Measurements from ENCODE around the gene HRH1. TPM values are rescaled to one million over a fixed set of nuclear protein-coding genes. Genes with fewer than 3 reads are reported as not detected.
A peak's percentile ranks its signal among the peaks of the same experiment; 100 is the strongest.

HRH1 gene
- total and polyA plus RNA-seq, 8 donors = 4.5 to 6.7 (median 5.0) TPM

DNA sequence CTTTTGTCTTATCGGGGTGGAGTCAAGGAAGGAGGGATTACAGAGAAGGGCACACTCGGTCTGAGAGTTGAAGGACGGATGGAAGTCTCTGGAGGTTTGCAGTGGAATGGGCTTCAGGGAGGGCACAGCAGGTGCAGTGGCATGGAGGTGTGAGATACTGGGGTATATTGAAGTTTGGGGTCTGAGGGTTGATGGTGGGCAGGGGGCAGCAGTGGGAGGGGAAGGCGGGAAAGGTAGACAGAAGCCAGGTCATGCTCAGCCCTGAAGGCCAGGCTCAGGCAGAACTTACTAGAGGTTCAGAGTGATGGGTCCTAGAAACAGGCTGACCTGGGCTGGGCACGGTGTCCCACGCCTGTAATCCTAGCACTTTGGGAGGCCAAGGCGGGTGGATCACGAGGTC is 52.7 kb downstream of the HRH1 start:
- Histone ChIP-seq H3K27ac (peak overlapping the region in 1 of 2 donors; percentile 26), H3K4me3 (no peak overlapping the region), H3K36me3 (peaks cover 0 to 35% of the 10 kb centered on the region in 2 donors), H3K27me3 (no peaks in the 10 kb centered on the region), H3K4me1 (peaks cover 0 to 21% of the 10 kb centered on the region in 2 donors), H3K9me3 (no peaks in the 10 kb centered on the region)
- TF ChIP-seq, protein P1, sequence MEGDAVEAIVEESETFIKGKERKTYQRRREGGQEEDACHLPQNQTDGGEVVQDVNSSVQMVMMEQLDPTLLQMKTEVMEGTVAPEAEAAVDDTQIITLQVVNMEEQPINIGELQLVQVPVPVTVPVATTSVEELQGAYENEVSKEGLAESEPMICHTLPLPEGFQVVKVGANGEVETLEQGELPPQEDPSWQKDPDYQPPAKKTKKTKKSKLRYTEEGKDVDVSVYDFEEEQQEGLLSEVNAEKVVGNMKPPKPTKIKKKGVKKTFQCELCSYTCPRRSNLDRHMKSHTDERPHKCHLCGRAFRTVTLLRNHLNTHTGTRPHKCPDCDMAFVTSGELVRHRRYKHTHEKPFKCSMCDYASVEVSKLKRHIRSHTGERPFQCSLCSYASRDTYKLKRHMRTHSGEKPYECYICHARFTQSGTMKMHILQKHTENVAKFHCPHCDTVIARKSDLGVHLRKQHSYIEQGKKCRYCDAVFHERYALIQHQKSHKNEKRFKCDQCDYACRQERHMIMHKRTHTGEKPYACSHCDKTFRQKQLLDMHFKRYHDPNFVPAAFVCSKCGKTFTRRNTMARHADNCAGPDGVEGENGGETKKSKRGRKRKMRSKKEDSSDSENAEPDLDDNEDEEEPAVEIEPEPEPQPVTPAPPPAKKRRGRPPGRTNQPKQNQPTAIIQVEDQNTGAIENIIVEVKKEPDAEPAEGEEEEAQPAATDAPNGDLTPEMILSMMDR (IDR thresholded peaks at IDR 0.05) = no peak
- DNase-seq = no peak
- ATAC-seq = no peak
- intact Hi-C loops (cut with DNase I) = no loop called here

DNA sequence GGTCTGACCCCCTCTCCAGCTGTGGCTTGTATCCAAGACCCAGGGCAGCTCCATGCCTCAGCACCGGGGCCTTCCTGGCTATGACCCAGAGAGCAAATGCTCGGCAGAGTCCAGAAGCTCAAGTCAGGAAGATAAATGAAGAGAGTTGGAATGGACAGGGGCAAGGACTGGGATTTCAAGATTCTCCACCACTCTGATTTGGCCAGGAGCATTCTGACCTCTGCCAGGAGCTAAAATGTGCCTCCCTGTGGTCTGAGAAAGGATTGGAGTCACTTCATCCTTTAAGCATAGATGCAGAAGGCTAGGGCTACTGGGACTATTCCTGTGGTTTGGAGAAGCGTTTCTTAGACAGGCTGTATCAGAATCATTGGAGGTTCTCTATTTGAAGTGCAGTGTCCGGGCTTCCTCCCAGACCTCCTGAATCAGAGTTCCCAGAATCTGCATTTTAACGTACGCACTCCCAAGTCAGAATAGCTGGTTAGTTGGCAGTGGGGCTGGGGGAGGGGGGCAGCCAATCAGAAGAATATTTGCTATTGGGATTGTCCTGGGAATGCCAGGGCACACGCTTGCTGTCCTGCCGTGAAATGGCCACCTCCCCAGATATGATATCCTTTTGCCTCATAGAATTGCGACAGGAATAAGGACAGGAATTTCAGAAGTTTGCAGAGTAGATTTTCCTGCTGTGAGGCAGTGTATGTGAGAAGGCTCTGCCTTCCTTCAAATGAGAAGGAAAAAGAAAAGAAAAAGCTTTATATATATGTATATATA is 57.4 kb downstream of the HRH1 start:
- TF ChIP-seq, protein P1 (IDR thresholded peaks at IDR 0.05) = no peak
- ATAC-seq (peak; percentile 26), DNase-seq (no peak)
- intact Hi-C loops (cut with DNase I) = no loop called here
- no peaks in the 10 kb centered on the region for H3K27me3 ChIP-seq
- peaks cover 0 to 27% of the 10 kb centered on the region in 2 donors for H3K4me1 ChIP-seq
- no peaks in the 10 kb centered on the region for H3K9me3 ChIP-seq
- H3K4me3 ChIP-seq = no peak overlapping the region
- H3K36me3 ChIP-seq = peaks cover 0 to 41% of the 10 kb centered on the region in 2 donors
- no peak overlapping the region for H3K27ac ChIP-seq

DNA sequence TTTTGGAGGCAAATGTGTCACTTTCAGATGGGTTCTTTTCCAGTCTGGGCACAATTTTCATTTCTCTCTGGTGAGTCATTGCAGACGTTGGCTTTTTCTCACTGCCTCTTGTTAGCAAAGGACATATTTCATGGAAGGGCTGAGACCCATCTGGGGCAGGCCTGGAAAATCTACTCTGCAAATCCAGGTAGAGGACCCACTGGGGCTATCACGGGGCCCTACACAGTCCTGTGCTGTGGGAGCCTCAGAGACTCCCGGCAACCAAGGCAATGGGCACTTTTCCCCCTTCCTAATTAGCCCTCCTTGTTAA is 58.0 kb downstream of the HRH1 start:
- intact Hi-C loops (cut with DNase I) = no loop called here
- no peaks in the 10 kb centered on the region for H3K9me3 ChIP-seq
- peaks cover 0 to 36% of the 10 kb centered on the region in 2 donors for H3K36me3 ChIP-seq
- H3K27ac ChIP-seq = no peak overlapping the region
- H3K27me3 ChIP-seq = no peaks in the 10 kb centered on the region
- H3K4me1 ChIP-seq = peaks cover 0 to 30% of the 10 kb centered on the region in 2 donors
- H3K4me3 ChIP-seq = no peak overlapping the region
- TF ChIP-seq, protein P1 (IDR thresholded peaks at IDR 0.05) = no peak
- DNase-seq (no peak), ATAC-seq (peak; percentile 36)

GRCh38 chr3:11212784-11213183 is 58.5 kb downstream of the HRH1 start:
- DNase-seq (no peak), ATAC-seq (no peak)
- H3K9me3 ChIP-seq = no peaks in the 10 kb centered on the region
- H3K4me1 ChIP-seq = peaks cover 0 to 27% of the 10 kb centered on the region in 2 donors
- H3K36me3 ChIP-seq = peaks cover 0 to 36% of the 10 kb centered on the region in 2 donors
- H3K4me3 ChIP-seq = no peak overlapping the region
- intact Hi-C loops (cut with DNase I) = no loop called here
- TF ChIP-seq, protein P1 (IDR thresholded peaks at IDR 0.05) = no peak
- no peak overlapping the region for H3K27ac ChIP-seq
- no peaks in the 10 kb centered on the region for H3K27me3 ChIP-seq

DNA sequence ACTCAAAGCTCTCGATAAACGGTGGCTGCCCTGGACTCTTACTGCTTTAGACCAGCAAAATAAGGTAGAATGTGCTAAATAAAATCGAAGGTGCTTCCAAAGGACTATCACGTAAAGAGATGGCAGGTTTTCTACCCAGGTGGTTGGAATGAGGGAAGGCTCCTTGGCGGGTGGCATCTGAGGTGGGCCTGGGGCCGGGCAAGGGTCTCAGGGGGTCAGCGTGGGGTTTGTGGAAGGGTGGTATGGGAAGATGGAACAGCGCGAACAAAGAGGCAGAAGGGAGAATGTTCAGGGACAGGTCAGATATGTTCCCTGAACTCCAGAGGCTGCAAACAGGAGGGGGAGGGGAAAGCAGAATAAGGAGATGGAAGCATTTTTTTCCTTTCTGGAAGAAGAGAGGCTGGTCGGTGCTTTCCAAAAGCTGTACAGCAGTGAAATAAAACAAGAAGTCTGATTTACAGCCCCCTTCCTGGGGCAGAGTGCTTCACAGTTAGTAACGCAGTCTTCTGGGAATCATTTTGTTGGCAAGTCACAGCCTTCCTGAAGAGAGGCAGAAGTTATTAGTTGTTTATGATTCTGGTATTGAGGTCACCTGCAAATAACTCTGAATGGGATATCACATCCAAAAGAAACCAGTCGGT is 59.6 kb downstream of the HRH1 start:
- Histone ChIP-seq H3K4me3 (no peak overlapping the region), H3K9me3 (no peaks in the 10 kb centered on the region), H3K36me3 (peaks cover 0 to 36% of the 10 kb centered on the region in 2 donors), H3K27ac (peak overlapping the region in 1 of 2 donors; percentile 19), H3K27me3 (no peaks in the 10 kb centered on the region), H3K4me1 (peaks cover 0 to 16% of the 10 kb centered on the region in 2 donors)
- no peak for ATAC-seq
- TF ChIP-seq, protein P1 (IDR thresholded peaks at IDR 0.05) = no peak
- intact Hi-C loops (cut with DNase I) = no loop called here
- DNase-seq = no peak
